PFSK-1 (cell line): ENCODE measurements around the gene NASP.

ENCODE experiments used
- FOXP2 ChIP-seq: optimal IDR thresholded peaks from 2 replicates; pipeline ENCODE3; 2011; ENCODE audit warnings: borderline replicate concordance, control low read depth, inconsistent platforms; ENCODE audit not compliant: insufficient read depth; ENCODE audit errors: extremely low read length, extremely low read depth
- POLR2AphosphoS5 ChIP-seq: IDR thresholded peaks from 2 replicates; pipeline ENCODE4 v1.6.1; 2012; ENCODE audit warnings: low read depth, mild to moderate bottlenecking, control low read depth, low read length, moderate library complexity
- REST ChIP-seq, 2 experiments: IDR thresholded peaks; 2 replicates each; pipeline versions ENCODE4 v1.6.1 to v1.8.0; 2011 to 2012; ENCODE audit warnings: low read depth in 2 of 2, low read length in 2 of 2, control low read depth in 1 of 2, inconsistent platforms in 1 of 2, mild to moderate bottlenecking in 1 of 2, moderate library complexity in 1 of 2; ENCODE audit not compliant: insufficient read depth in 1 of 2
- SIN3A ChIP-seq: IDR thresholded peaks from 2 replicates; pipeline ENCODE4 v1.6.1; 2012; ENCODE audit warnings: mild to moderate bottlenecking, low read length, moderate library complexity, borderline replicate concordance; ENCODE audit not compliant: insufficient read depth
- TAF1 ChIP-seq: IDR thresholded peaks from 2 replicates; pipeline ENCODE4 v1.6.1; 2012; ENCODE audit warnings: low read length, control low read depth, borderline replicate concordance; ENCODE audit not compliant: insufficient read depth

Gene NASP

GRCh38 chr1:45658171-45658570 lies 74.3 kb downstream of the NASP start:
- no peak for TF ChIP-seq TAF1
- TF ChIP-seq REST (IDR thresholded peaks at IDR 0.05; ENCODE audit: insufficient read depth in 1 of 2, low read depth in 2 of 2, low read length in 2 of 2) = no peak
- TF ChIP-seq SIN3A = no peak
- no peak for TF ChIP-seq POLR2AphosphoS5
- TF ChIP-seq FOXP2 = no peak

DNA sequence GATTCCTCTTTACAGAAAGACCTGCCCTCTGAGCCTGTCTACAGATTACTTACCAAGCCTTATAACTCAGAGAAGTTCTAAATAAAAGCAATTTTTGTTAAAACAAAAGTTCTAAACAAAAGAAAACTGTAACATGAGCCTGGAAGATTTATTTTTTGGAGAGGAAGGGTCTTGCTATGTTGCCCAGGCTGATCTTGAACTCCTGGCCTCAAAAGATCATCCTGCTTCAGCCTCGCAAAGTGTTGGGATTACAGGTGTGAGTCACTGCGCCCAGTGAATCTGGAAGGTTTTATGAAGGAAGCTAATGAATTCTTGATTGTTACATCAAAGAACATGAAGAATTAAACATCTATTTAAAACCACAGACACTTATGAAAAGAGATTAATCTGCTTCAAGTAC lies 75.4 kb downstream of the NASP start:
- TF ChIP-seq REST (IDR thresholded peaks at IDR 0.05; ENCODE audit: insufficient read depth in 1 of 2, low read depth in 2 of 2, low read length in 2 of 2) (no peak), SIN3A (no peak), FOXP2 (no peak), POLR2AphosphoS5 (no peak), TAF1 (no peak)

GRCh38 chr1:45660336-45660735 lies 76.5 kb downstream of the NASP start:
- TF ChIP-seq POLR2AphosphoS5 (no peak), TAF1 (no peak), REST (IDR thresholded peaks at IDR 0.05; ENCODE audit: insufficient read depth in 1 of 2, low read depth in 2 of 2, low read length in 2 of 2) (no peak), SIN3A (no peak), FOXP2 (no peak)

GRCh38 chr1:45666836-45667235 lies 83.0 kb downstream of the NASP start:
- TF ChIP-seq REST (IDR thresholded peaks at IDR 0.05; ENCODE audit: insufficient read depth in 1 of 2, low read depth in 2 of 2, low read length in 2 of 2) = no peak
- TF ChIP-seq SIN3A = no peak

- no peak for TF ChIP-seq TAF1
- TF ChIP-seq FOXP2 = no peak
- no peak for TF ChIP-seq POLR2AphosphoS5
- no peak for TF ChIP-seq SIN3A
- no peak for TF ChIP-seq REST (IDR thresholded peaks at IDR 0.05; ENCODE audit: insufficient read depth in 1 of 2, low read depth in 2 of 2, low read length in 2 of 2)
These were observed 83.7 kb downstream of the NASP start for GRCh38 chr1:45667321-45668111.
